ENCODE data around the gene PLEKHA1. TPM values are rescaled to one million over a fixed set of nuclear protein-coding genes. Genes with fewer than 3 reads are reported as not detected.

PLEKHA1 gene
- total RNA-seq, 1 donor from 2014 or later = 50.4 TPM

- no peak for TF ChIP-seq CTCF (IDR thresholded peaks at IDR 0.05; ENCODE audit: borderline replicate concordance)
- Histone ChIP-seq H3K27ac (replicated peaks) (no peak overlapping the region), H3K4me3 (no peak overlapping the region), H3K36me3 (no peaks in the 10 kb centered on the region), H3K27me3 (ENCODE audit: low read depth) (no peaks in the 10 kb centered on the region), H3K4me1 (peaks cover 17% of the 10 kb centered on the region), H3K9me3 (replicated peaks) (no peaks in the 10 kb centered on the region)
- DNase-seq = no peak
- intact Hi-C loops (cut with micrococcal nuclease) = no loop called here
These were observed 81.0 kb downstream of the PLEKHA1 start for GRCh38 chr10:122455376-122456079.

DNA sequence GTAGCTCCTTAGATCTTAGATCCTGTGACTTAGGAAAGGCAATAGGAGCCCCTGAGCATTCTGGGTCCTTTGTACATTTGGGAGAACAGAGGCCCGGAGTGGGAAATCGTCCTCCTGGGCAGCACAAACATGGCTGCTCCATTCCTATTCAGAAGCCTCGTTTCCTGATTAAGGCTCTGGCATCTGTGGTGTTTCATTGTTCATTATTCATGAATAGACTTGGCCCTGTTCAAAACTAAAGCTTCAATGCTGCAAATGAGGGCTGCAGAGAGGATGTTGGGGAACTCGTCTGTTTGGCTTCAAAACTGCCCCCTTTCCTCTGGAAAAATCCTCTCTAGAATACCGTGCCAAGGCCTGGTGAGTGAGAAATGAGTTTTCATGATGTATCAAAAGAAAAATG is 83.4 kb downstream of the PLEKHA1 start:
- no peak for TF ChIP-seq CTCF (IDR thresholded peaks at IDR 0.05; ENCODE audit: borderline replicate concordance)
- no peak overlapping the region for H3K4me3 ChIP-seq
- intact Hi-C loops (cut with micrococcal nuclease) = no loop called here
- H3K36me3 ChIP-seq = no peaks in the 10 kb centered on the region
- no peak for DNase-seq
- H3K9me3 ChIP-seq (replicated peaks) = no peaks in the 10 kb centered on the region
- peak overlapping the region; percentile 33 for H3K27ac ChIP-seq (replicated peaks)
- H3K27me3 ChIP-seq (ENCODE audit: low read depth) = no peaks in the 10 kb centered on the region
- H3K4me1 ChIP-seq = peaks cover 29% of the 10 kb centered on the region

- intact Hi-C loops (cut with micrococcal nuclease) = no loop called here
- no peaks in the 10 kb centered on the region for H3K27me3 ChIP-seq (ENCODE audit: low read depth)
- peaks cover 37% of the 10 kb centered on the region for H3K4me1 ChIP-seq
- H3K9me3 ChIP-seq (replicated peaks) = no peaks in the 10 kb centered on the region
- no peak overlapping the region for H3K27ac ChIP-seq (replicated peaks)
- DNase-seq = no peak
- no peaks in the 10 kb centered on the region for H3K36me3 ChIP-seq
- TF ChIP-seq CTCF (IDR thresholded peaks at IDR 0.05; ENCODE audit: borderline replicate concordance) = no peak
- no peak overlapping the region for H3K4me3 ChIP-seq
These were observed 84.2 kb downstream of the PLEKHA1 start for GRCh38 chr10:122458693-122459092.

DNA sequence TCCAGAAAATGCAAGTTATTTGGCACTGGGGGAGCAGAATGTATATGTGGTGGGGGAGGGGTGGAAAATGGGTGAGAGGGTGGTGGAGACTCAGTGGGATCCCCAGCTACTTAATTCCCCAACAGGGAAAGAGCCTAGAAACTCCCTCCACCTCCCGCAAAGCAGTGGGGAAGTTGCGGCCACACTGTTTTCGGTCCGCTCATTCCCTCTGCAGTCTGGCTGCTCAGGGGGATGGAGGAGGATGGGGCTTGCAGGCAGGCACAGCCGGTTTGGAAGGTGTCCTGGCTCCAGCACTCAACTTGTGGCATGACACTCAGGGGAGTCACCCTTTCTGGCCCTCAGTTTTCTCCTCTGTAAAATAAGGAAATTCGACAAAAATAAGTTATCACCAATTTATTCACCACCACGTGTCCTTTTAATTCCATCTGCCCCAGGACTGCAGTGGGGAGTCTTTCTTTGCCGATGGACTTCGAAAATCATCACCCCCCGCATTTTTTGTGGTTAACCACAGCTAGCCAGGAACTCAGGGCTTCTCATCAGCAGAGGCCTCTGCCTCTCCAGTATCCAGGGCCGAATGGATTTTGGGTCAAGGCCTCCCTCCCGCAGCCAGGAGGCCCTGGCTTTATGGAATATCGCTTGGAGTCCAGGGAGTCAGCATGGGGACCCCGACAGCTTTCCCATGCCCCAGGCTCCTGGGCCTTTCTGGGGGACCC is 85.2 kb downstream of the PLEKHA1 start:
- Histone ChIP-seq H3K27ac (replicated peaks) (no peak overlapping the region), H3K4me3 (no peak overlapping the region), H3K4me1 (peaks cover 47% of the 10 kb centered on the region), H3K36me3 (no peaks in the 10 kb centered on the region), H3K27me3 (ENCODE audit: low read depth) (no peaks in the 10 kb centered on the region), H3K9me3 (replicated peaks) (no peaks in the 10 kb centered on the region)
- DNase-seq = no peak
- no peak for TF ChIP-seq CTCF (IDR thresholded peaks at IDR 0.05; ENCODE audit: borderline replicate concordance)
- intact Hi-C loops (cut with micrococcal nuclease) = no loop called here

- Histone ChIP-seq H3K9me3 (replicated peaks) (no peaks in the 10 kb centered on the region), H3K4me1 (peaks cover 56% of the 10 kb centered on the region), H3K27ac (replicated peaks) (peak overlapping the region; percentile 85), H3K4me3 (peak overlapping the region; percentile 91), H3K36me3 (no peaks in the 10 kb centered on the region), H3K27me3 (ENCODE audit: low read depth) (no peaks in the 10 kb centered on the region)
- TF ChIP-seq CTCF (IDR thresholded peaks at IDR 0.05; ENCODE audit: borderline replicate concordance) = no peak
- no peak for DNase-seq
- intact Hi-C loops (cut with micrococcal nuclease) = no loop called here
These were observed 86.4 kb downstream of the PLEKHA1 start for GRCh38 chr10:122460891-122461293.
